HCT116 (cell line): ENCODE results near the gene VGF. TPM values are rescaled to one million over a fixed set of nuclear protein-coding genes. Genes with fewer than 3 reads are reported as not detected.
A peak's percentile ranks its signal among the peaks of the same experiment; 100 is the strongest.

Source experiments
- ATAC-seq: fragments of 200-7000 bp; cut with Tn5 transposase; 2 replicates; pipeline ENCODE4 v1.9.1; 2020; ENCODE audit warnings: mild to moderate bottlenecking, moderate library complexity
- BruUV-seq: library from RNA; stranded (reverse); fragments of 400-500 nt; replicated peaks from 2 replicates; lab custom pipeline; 2021; lab: Mats Ljungman, UMichigan
- CTCF ChIA-PET: fragments of 300-600 bp; sonication (Branson Sonifier 250); formaldehyde crosslinking; loops from one replicate; lab custom pipeline; 2021; ENCODE audit warnings: antibody characterized with exemption; lab: Charles Lee
- POLR2A ChIA-PET: fragments of 300-600, 350-600 bp; sonication (Branson Sonifier 250); formaldehyde crosslinking; loops from one replicate; lab custom pipeline; 2021; ENCODE audit warnings: antibody characterized with exemption; lab: Charles Lee
- RAD21 ChIA-PET, 2 experiments: fragments of 300-600 bp; sonication (Branson Sonifier 250); formaldehyde crosslinking; loops; one replicate each; lab custom pipeline; 2023; ENCODE audit warnings: low total read pairs in 2 of 2; ENCODE audit not compliant: uncharacterized antibody in 2 of 2, unreplicated experiment in 2 of 2, low non-redundant PET in 1 of 2; lab: Charles Lee
- DNase-seq: peaks from one replicate; pipeline ENCODE4 v3.0.0-alpha.2; 2010; ENCODE audit warnings: low read depth, low spot score
- H2AFZ ChIP-seq: fragments of 200-600 bp; shearing (Covaris generic), sonication (generic); 2 replicates; pipeline ENCODE4 v1.6.1; 2017; ENCODE audit warnings: low read depth, mixed run types, mixed read lengths, antibody characterized with exemption, low read length; ENCODE audit not compliant: poor library complexity, severe bottlenecking
- H3K27ac ChIP-seq: 2 replicates; pipeline ENCODE4 v1.5.1; 2012; ENCODE audit warnings: low read depth, low read length
- H3K27me3 ChIP-seq: fragments of 200-600 bp; sonication (generic); 2 replicates; pipeline ENCODE4 v1.6.1; 2016; ENCODE audit warnings: mixed run types, low read length, mixed read lengths; ENCODE audit not compliant: insufficient read depth
- H3K36me3 ChIP-seq, 2 experiments: fragments of 200-500 bp in 1 of 2; fragments of 200-600 bp in 1 of 2; sonication (Bioruptor generic) in 1 of 2; sonication (generic) in 1 of 2; 2 replicates each; pipeline versions ENCODE4 v1.5.1 to v1.6.1; 2014 to 2016; ENCODE audit warnings: low read length in 2 of 2, inconsistent platforms in 1 of 2, mixed read lengths in 1 of 2, mixed run types in 1 of 2; ENCODE audit not compliant: insufficient read depth in 2 of 2, control insufficient read depth in 1 of 2
- H3K4me1 ChIP-seq, 2 experiments: fragments of 200-600 bp in 1 of 2; sonication (generic) in 1 of 2; 2 replicates each; pipeline versions ENCODE4 v1.5.1 to v1.6.1; 2012 to 2017; ENCODE audit warnings: low read length in 2 of 2, inconsistent platforms in 1 of 2, mild to moderate bottlenecking in 1 of 2, mixed read lengths in 1 of 2, mixed run types in 1 of 2, moderate library complexity in 1 of 2; ENCODE audit not compliant: insufficient read depth in 2 of 2, control insufficient read depth in 1 of 2
- H3K4me2 ChIP-seq: fragments of 200-600 bp; sonication (generic); 2 replicates; pipeline ENCODE4 v1.6.1; 2017; ENCODE audit warnings: mixed run types, low read length, mixed read lengths
- H3K4me3 ChIP-seq, 2 experiments: fragments of 200-600 bp in 1 of 2; sonication (generic) in 1 of 2; replicated peaks in 1 of 2; 2 replicates each; pipeline ENCODE4 v1.5.1; 2011 to 2016; ENCODE audit warnings: low read length in 2 of 2, control low read depth in 1 of 2, low read depth in 1 of 2, mild to moderate bottlenecking in 1 of 2, mixed read lengths in 1 of 2, mixed run types in 1 of 2
- H3K79me2 ChIP-seq: fragments of 200-600 bp; sonication (generic); 2 replicates; pipeline ENCODE4 v1.6.1; 2017; ENCODE audit warnings: mild to moderate bottlenecking, mixed run types, low read length, moderate library complexity, mixed read lengths; ENCODE audit not compliant: insufficient read depth
- H3K9ac ChIP-seq: fragments of 200-600 bp; sonication (generic); 2 replicates; pipeline ENCODE4 v1.6.1; 2016; ENCODE audit warnings: low read length, mixed read lengths
- H3K9me2 ChIP-seq: fragments of 200-600 bp; sonication (generic), shearing (Covaris generic); 2 replicates; pipeline ENCODE4 v1.6.1; 2017; ENCODE audit warnings: mixed run types, mild to moderate bottlenecking, moderate library complexity; ENCODE audit not compliant: insufficient read depth
- H3K9me3 ChIP-seq, 2 experiments: fragments of 200-500 bp in 1 of 2; fragments of 200-600 bp in 1 of 2; sonication (Bioruptor generic) in 1 of 2; sonication (generic) in 1 of 2; 2 replicates each; pipeline ENCODE4 v1.6.1; 2014 to 2017; ENCODE audit warnings: low read length in 2 of 2, mixed read lengths in 2 of 2, inconsistent platforms in 1 of 2, low read depth in 1 of 2, mild to moderate bottlenecking in 1 of 2, mixed run types in 1 of 2, moderate library complexity in 1 of 2; ENCODE audit not compliant: control insufficient read depth in 1 of 2, insufficient read depth in 1 of 2
- H4K20me1 ChIP-seq: fragments of 200-600 bp; sonication (generic), shearing (Covaris generic); 2 replicates; pipeline ENCODE4 v1.6.1; 2017; ENCODE audit warnings: mixed run types, mild to moderate bottlenecking, moderate library complexity; ENCODE audit not compliant: insufficient read depth
- CBX3 ChIP-seq: IDR thresholded peaks from 2 replicates; pipeline ENCODE4 v1.6.1; 2012; ENCODE audit warnings: low read depth
- ELF1 ChIP-seq: IDR thresholded peaks from 2 replicates; pipeline ENCODE4 v1.6.1; 2012; ENCODE audit warnings: low read depth, borderline replicate concordance
- FOSL1 ChIP-seq: IDR thresholded peaks from 2 replicates; pipeline ENCODE4 v1.6.1; 2012; ENCODE audit warnings: low read depth
- JUND ChIP-seq: IDR thresholded peaks from 2 replicates; pipeline ENCODE4 v1.6.1; 2012
- MAX ChIP-seq: IDR thresholded peaks from 2 replicates; pipeline ENCODE4 v1.6.1; 2012
- POLR2AphosphoS5 ChIP-seq: IDR thresholded peaks from 2 replicates; pipeline ENCODE4 v1.6.1; 2011; ENCODE audit warnings: mild to moderate bottlenecking, low read depth, low read length, moderate library complexity
- SIN3A ChIP-seq: IDR thresholded peaks from 2 replicates; pipeline ENCODE4 v1.6.1; 2012; ENCODE audit warnings: low read depth
- ZBTB33 ChIP-seq: IDR thresholded peaks from 2 replicates; pipeline ENCODE4 v1.6.1; 2011; ENCODE audit warnings: mild to moderate bottlenecking, low read length, moderate library complexity; ENCODE audit not compliant: insufficient replicate concordance; ENCODE audit errors: extremely low read depth
- ZFX ChIP-seq: fragments of 450-650 bp; IDR thresholded peaks from 2 replicates; pipeline ENCODE4 v1.6.1; 2017
- ZNF274 ChIP-seq: fragments of 200-500 bp; sonication (Bioruptor generic); IDR thresholded peaks from 2 replicates; pipeline ENCODE4 v1.6.1; 2014; ENCODE audit warnings: mild to moderate bottlenecking, low read depth, low read length, inconsistent platforms
- intact Hi-C: fragments of 100-400 bp; cut with micrococcal nuclease; formaldehyde crosslinking; loops from 2 replicates; pipeline ENCODE4 v1.10.0; 2022
- total RNA-seq: library from RNA; stranded (reverse); gene quantifications from one replicate; pipeline ENCODE4 v1.2.1, GENCODE V29; 2021; ENCODE audit not compliant: unreplicated experiment

VGF gene
- total RNA-seq, 1 experiment from 2014 or later = 43.2 TPM

GRCh38 chr7:101169838-101170551, 4.6 kb upstream of the VGF start (continued):
- no peak for TF ChIP-seq ELF1
- TF ChIP-seq MAX = no peak
- peak; percentile 39; the same call in 1 of the 2 replicates for TF ChIP-seq POLR2AphosphoS5

GRCh38 chr7:101169110-101169837, 3.9 kb upstream of the VGF start:
- BruUV-seq = no TSS peak
- Histone ChIP-seq H2AFZ (no peak overlapping the region), H3K9me2 (no peaks in the 10 kb centered on the region), H4K20me1 (no peaks in the 10 kb centered on the region), H3K27ac (no peak overlapping the region), H3K9ac (peak overlapping the region; percentile 54), H3K36me3 (no peaks in the 10 kb centered on the region), H3K4me2 (peak overlapping the region; percentile 80), H3K4me3 (peak overlapping the region; percentile 49 to 55), H3K4me1 (peaks cover 50 to 88% of the 10 kb centered on the region in 2 experiments), H3K9me3 (no peaks in the 10 kb centered on the region), H3K27me3 (no peaks in the 10 kb centered on the region), H3K79me2 (0 out of 2 replicates have a peak, but pooled peaks cover 7% of the 10 kb centered on the region)
- ChIA-PET RAD21 (interaction anchor here in 1 of 2 experiments (1.2 kb wide), 1 partner anchor 25 kb away, joined by 3 read pairs; no protein-coding TSS in a partner anchor), CTCF (interaction anchor here (0.9 to 1.4 kb wide), 3 partner anchors 26 to 113 kb away, joined by 3 to 5 read pairs (median 3); partner anchors contain the start of gene FIS1), POLR2A (no interaction called here)
- intact Hi-C loops = loop anchor here (1.0 kb wide), 1 partner anchor 25 kb away; no protein-coding TSS in a partner anchor
- DNase-seq (no peak), ATAC-seq (no peak)
- no peak for TF ChIP-seq ELF1
- TF ChIP-seq ZBTB33 = no peak
- TF ChIP-seq SIN3A = no peak
- TF ChIP-seq JUND = no peak
- no peak for TF ChIP-seq ZNF274
- TF ChIP-seq CBX3 = no peak
- TF ChIP-seq FOSL1 = no peak
- no peak for TF ChIP-seq ZFX
